PC-3 (cell line): ENCODE measurements around the gene FBXO44. TPM values are rescaled to one million over a fixed set of nuclear protein-coding genes. Genes with fewer than 3 reads are reported as not detected.

Experiments
- ATAC-seq: fragments of 200-7000 bp; cut with Tn5 transposase; 2 replicates; pipeline ENCODE4 v1.9.1; 2020; ENCODE audit warnings: mild to moderate bottlenecking, moderate library complexity
- BruUV-seq: library from RNA; stranded (reverse); fragments of 400-500 nt; replicated peaks from 2 replicates; lab custom pipeline; 2021; lab: Mats Ljungman, UMichigan
- CTCF ChIA-PET: fragments of 300-600 bp; sonication (Branson Sonifier 250); formaldehyde crosslinking; loops from one replicate; lab custom pipeline; 2022; ENCODE audit warnings: antibody characterized with exemption; lab: Charles Lee
- POLR2A ChIA-PET: fragments of 300-600 bp; sonication (Branson Sonifier 250); formaldehyde crosslinking; loops from one replicate; lab custom pipeline; 2022; ENCODE audit warnings: antibody characterized with exemption; ENCODE audit not compliant: unreplicated experiment; lab: Charles Lee
- DNase-seq: peaks from one replicate; pipeline ENCODE4 v3.0.0-alpha.2; 2015
- H2AFZ ChIP-seq: fragments of 300-600 bp; sonication (generic); 2 replicates; pipeline ENCODE4 v1.6.0; 2016; ENCODE audit warnings: antibody characterized with exemption, low read length
- H3F3A ChIP-seq: fragments of 300-600 bp; sonication (generic); one replicate; pipeline ENCODE4 v1.6.0; 2017; ENCODE audit warnings: antibody characterized with exemption, low read length, control low read depth, mild to moderate bottlenecking; ENCODE audit not compliant: unreplicated experiment
- H3K27ac ChIP-seq: fragments of 300-600 bp; sonication (generic); 2 replicates; pipeline ENCODE4 v1.5.1; 2016; ENCODE audit warnings: mild to moderate bottlenecking, low read length
- H3K27me3 ChIP-seq: fragments of 300-600 bp; sonication (generic); 2 replicates; pipeline ENCODE4 v1.6.1; 2016; ENCODE audit warnings: low read length, mixed read lengths
- H3K36me3 ChIP-seq: fragments of 300-600 bp; sonication (generic); 2 replicates; pipeline ENCODE4 v1.6.1; 2016; ENCODE audit warnings: low read depth, mixed run types, low read length, mixed read lengths
- H3K4me1 ChIP-seq: fragments of 300-600 bp; sonication (generic); 2 replicates; pipeline ENCODE4 v1.5.1; 2016; ENCODE audit warnings: low read length; ENCODE audit not compliant: insufficient read depth
- H3K4me2 ChIP-seq: fragments of 300-600 bp; sonication (generic); 2 replicates; pipeline ENCODE4 v1.6.0; 2016; ENCODE audit warnings: low read length
- H3K4me3 ChIP-seq: fragments of 300-600 bp; sonication (generic); 2 replicates; pipeline ENCODE4 v1.5.1; 2016; ENCODE audit warnings: mild to moderate bottlenecking, low read length, mixed read lengths
- H3K79me2 ChIP-seq: fragments of 300-600 bp; sonication (generic); 2 replicates; pipeline ENCODE4 v1.6.1; 2017; ENCODE audit warnings: low read length, mixed read lengths
- H3K9ac ChIP-seq: fragments of 300-600 bp; sonication (generic); 2 replicates; pipeline ENCODE4 v1.6.0; 2016; ENCODE audit warnings: mild to moderate bottlenecking, low read length
- H3K9me2 ChIP-seq: fragments of 300-600 bp; sonication (generic); replicated peaks from 2 replicates; pipeline ENCODE4 v1.6.1; 2016; ENCODE audit warnings: mixed run types, low read length, mixed read lengths
- H3K9me3 ChIP-seq: fragments of 300-600 bp; sonication (generic); 2 replicates; pipeline ENCODE4 v1.6.1; 2016; ENCODE audit warnings: low read length, mixed read lengths
- H4K20me1 ChIP-seq: fragments of 300-600 bp; sonication (generic); 2 replicates; pipeline ENCODE4 v1.6.1; 2016; ENCODE audit warnings: low read length, mixed read lengths
- EZH2 ChIP-seq: fragments of 300-600 bp; sonication (generic); IDR thresholded peaks from one replicate; pipeline ENCODE4 v1.6.1; 2017; ENCODE audit warnings: antibody characterized with exemption, mild to moderate bottlenecking, low read length; ENCODE audit not compliant: unreplicated experiment
- EZH2phosphoT487 ChIP-seq: fragments of 300-600 bp; sonication (generic); IDR thresholded peaks from 2 replicates; pipeline ENCODE4 v1.6.1; 2018; ENCODE audit warnings: mild to moderate bottlenecking, antibody characterized with exemption, low read length, borderline replicate concordance
- intact Hi-C: fragments of 100-400 bp; cut with micrococcal nuclease; formaldehyde crosslinking; loops from 2 replicates; pipeline ENCODE4 v1.9.0; 2023
- total RNA-seq: library from RNA; depleted of rRNA; stranded (reverse); fragments of >200 nt; gene quantifications from 2 replicates; pipeline ENCODE4 v1.2.3, GENCODE V29; 2014
- TF ChIP-seq, protein P1 (sequence below): fragments of 300-600 bp; sonication (generic); conservative IDR thresholded peaks from 2 replicates; pipeline ENCODE4 v1.5.1; 2017; ENCODE audit warnings: antibody characterized with exemption, low read depth, mild to moderate bottlenecking, low read length

Gene FBXO44
- total RNA-seq, 1 experiment from 2014 or later = 23.5 TPM

DNA sequence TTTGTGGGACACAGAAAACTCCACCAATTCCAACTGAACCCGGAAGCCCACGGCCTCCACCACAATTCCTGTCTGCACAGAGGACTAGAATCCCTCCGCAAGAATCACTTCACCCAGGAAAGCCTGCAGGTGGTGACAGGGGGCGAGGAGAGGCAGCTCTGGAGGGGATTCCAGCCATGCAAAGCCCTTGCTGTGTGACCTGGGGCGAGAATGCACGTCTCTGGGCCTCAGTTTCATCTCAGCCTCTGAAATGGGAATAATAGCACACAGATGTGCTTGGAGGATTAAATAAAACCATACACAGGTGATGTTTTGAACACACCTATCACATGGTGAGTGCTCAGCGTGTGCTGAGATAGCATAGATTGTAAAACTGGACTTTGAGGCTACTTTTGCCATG lies 14.6 kb upstream of the FBXO44 start:
- Histone ChIP-seq H3K27me3 (peaks cover 23% of the 10 kb centered on the region), H3K4me2 (no peak overlapping the region), H3K9ac (no peak overlapping the region), H2AFZ (no peak overlapping the region), H3K4me3 (no peak overlapping the region), H3F3A (no peaks in the 10 kb centered on the region), H3K9me2 (no peaks in the 10 kb centered on the region), H3K79me2 (no peaks in the 10 kb centered on the region), H3K27ac (no peak overlapping the region), H3K36me3 (no peaks in the 10 kb centered on the region), H3K9me3 (no peaks in the 10 kb centered on the region), H3K4me1 (no peaks in the 10 kb centered on the region), H4K20me1 (no peaks in the 10 kb centered on the region)
- no TSS peak for BruUV-seq
- POLR2A ChIA-PET = interaction anchor here (0.7 kb wide), 1 partner anchor 8 kb away, joined by 23 read pairs; no protein-coding TSS in a partner anchor
- intact Hi-C loops = loop anchor here (10.0 kb wide), 1 partner anchor 355 kb away; no protein-coding TSS in a partner anchor
- TF ChIP-seq, protein P1, sequence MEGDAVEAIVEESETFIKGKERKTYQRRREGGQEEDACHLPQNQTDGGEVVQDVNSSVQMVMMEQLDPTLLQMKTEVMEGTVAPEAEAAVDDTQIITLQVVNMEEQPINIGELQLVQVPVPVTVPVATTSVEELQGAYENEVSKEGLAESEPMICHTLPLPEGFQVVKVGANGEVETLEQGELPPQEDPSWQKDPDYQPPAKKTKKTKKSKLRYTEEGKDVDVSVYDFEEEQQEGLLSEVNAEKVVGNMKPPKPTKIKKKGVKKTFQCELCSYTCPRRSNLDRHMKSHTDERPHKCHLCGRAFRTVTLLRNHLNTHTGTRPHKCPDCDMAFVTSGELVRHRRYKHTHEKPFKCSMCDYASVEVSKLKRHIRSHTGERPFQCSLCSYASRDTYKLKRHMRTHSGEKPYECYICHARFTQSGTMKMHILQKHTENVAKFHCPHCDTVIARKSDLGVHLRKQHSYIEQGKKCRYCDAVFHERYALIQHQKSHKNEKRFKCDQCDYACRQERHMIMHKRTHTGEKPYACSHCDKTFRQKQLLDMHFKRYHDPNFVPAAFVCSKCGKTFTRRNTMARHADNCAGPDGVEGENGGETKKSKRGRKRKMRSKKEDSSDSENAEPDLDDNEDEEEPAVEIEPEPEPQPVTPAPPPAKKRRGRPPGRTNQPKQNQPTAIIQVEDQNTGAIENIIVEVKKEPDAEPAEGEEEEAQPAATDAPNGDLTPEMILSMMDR = no peak
- TF ChIP-seq EZH2 (no peak), EZH2phosphoT487 (no peak)
- CTCF ChIA-PET = no interaction called here
- DNase-seq = no peak
- ATAC-seq = no peak

DNA sequence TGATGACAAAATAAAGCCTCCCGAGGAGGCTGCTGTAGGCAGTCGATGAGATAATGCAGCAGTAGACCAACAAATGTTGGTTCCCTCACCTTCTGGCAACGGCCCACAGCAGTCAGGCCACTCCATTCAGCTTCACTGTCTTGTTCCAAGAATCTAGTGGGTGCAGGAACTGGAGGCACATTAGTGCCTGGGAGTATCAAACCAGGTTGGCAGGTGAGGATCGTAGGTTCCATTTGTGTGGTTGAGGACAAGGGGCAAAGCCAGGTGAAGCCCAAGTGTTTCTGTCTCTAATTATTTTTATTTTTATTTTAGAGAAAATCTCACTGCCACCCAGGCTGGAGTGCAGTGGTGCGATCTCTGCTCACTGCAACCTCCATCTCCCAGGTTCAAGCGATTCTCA lies 13.7 kb upstream of the FBXO44 start:
- Histone ChIP-seq H4K20me1 (no peaks in the 10 kb centered on the region), H3K9me2 (no peaks in the 10 kb centered on the region), H3K4me3 (no peak overlapping the region), H3F3A (no peaks in the 10 kb centered on the region), H2AFZ (no peak overlapping the region), H3K36me3 (no peaks in the 10 kb centered on the region), H3K4me1 (no peaks in the 10 kb centered on the region), H3K27me3 (peaks cover 23% of the 10 kb centered on the region), H3K9me3 (no peaks in the 10 kb centered on the region), H3K79me2 (no peaks in the 10 kb centered on the region), H3K27ac (no peak overlapping the region), H3K9ac (no peak overlapping the region), H3K4me2 (no peak overlapping the region)
- intact Hi-C loops = loop anchor here (10.0 kb wide), 1 partner anchor 356 kb away; no protein-coding TSS in a partner anchor
- DNase-seq = no peak
- ChIA-PET POLR2A (interaction anchor here (0.7 kb wide), 2 partner anchors 8 to 313 kb away, joined by 3 to 23 read pairs; no protein-coding TSS in a partner anchor), CTCF (interaction anchor here (0.6 kb wide), 1 partner anchor 741 kb away, joined by 3 read pairs; no protein-coding TSS in a partner anchor)
- TF ChIP-seq, protein P1 = no peak
- no TSS peak for BruUV-seq
- ATAC-seq = no peak

DNA sequence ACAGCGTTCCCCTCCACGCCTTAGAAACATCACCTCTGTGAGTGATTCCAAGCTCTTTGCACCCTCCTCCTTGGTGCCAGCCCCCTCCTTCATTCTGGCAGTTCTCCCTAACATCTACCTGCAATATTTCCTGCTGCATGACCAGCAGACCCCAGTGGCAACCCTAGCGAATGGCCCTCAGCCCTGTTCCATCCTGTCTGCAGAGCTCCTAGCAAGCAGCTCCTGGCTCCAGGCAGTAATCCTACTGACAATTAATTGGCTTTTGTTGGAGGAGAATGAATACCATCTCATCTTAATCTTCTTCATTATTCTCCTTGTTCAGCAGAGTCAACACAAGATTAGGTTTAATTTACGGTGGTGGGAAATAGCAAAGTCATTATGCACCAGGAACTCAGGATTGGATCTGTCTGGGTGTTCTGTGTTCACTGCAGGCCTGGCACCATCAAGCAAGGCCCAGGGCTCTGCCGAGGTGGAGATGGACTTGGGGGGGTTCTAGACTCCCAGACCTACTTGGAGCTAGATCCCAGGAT lies 12.8 kb upstream of the FBXO44 start:
- H3K4me3 ChIP-seq = no peak overlapping the region
- peaks cover 18% of the 10 kb centered on the region; the same call in 1 of the 2 replicates for H3K27me3 ChIP-seq
- ATAC-seq (no peak), DNase-seq (no peak)
- no peak overlapping the region for H3K27ac ChIP-seq
- TF ChIP-seq, protein P1 = no peak
- TF ChIP-seq EZH2phosphoT487 = no peak
- TF ChIP-seq EZH2 = no peak
- ChIA-PET CTCF (interaction anchor here (0.6 to 2.3 kb wide), 2 partner anchors 604 to 741 kb away, joined by 3 to 15 read pairs; no protein-coding TSS in a partner anchor), POLR2A (no interaction called here)
- intact Hi-C loops = loop anchor here (1.0 to 10.0 kb wide), 3 partner anchors 163 to 401 kb away; partner anchors contain the start of gene DISP3
- no peaks in the 10 kb centered on the region for H3K4me1 ChIP-seq
- H3K79me2 ChIP-seq = no peaks in the 10 kb centered on the region
- no peaks in the 10 kb centered on the region for H3F3A ChIP-seq
- H3K9me2 ChIP-seq = no peaks in the 10 kb centered on the region
- H3K4me2 ChIP-seq = no peak overlapping the region
- H2AFZ ChIP-seq = no peak overlapping the region
- no peak overlapping the region for H3K9ac ChIP-seq
- no peaks in the 10 kb centered on the region for H3K9me3 ChIP-seq
- H3K36me3 ChIP-seq = no peaks in the 10 kb centered on the region
- no TSS peak for BruUV-seq
- no peaks in the 10 kb centered on the region for H4K20me1 ChIP-seq
